ENCODE data around the gene SNRNP48.

SNRNP48 gene

DNA sequence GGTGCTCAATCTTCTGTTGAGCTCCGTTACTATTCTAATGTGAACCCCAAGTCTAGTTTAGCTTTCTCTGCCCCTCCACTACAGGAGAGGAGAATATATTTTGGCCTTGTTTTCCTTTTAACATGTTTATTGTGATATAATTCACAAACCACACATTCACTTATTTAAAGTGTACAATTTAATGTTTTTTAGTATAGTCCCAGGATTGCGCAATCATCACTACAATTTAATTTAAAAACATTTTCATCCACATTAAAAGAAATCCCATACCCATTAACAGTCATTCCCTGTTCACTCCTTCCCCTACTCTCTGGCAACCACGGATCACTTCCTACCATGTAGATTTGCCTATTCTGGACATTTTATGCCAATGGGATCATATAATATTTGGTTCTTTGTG lies 71.4 kb downstream of the SNRNP48 start:
- Histone ChIP-seq H3K9me3 (ENCODE audit: control insufficient read depth, insufficient read depth, low read depth, low read length) (no peaks in the 10 kb centered on the region), H3K36me3 (ENCODE audit: control insufficient read depth in 2 of 2, insufficient read depth in 1 of 2, low read length in 2 of 2) (no peaks in the 10 kb centered on the region), H3K4me1 (ENCODE audit: control insufficient read depth, insufficient read depth, low read length) (no peaks in the 10 kb centered on the region), H3K27ac (ENCODE audit: extremely low read depth, low read depth, low read length) (no peak overlapping the region), H3K4me3 (ENCODE audit: low read depth, low read length) (no peak overlapping the region)
- CTCF ChIA-PET: interaction anchor here (1.7 kb wide), 1 partner anchor 12 kb away, joined by 6 read pairs; no protein-coding TSS in a partner anchor
- POLR2A ChIA-PET: no interaction called here
- TF ChIP-seq, protein P1, sequence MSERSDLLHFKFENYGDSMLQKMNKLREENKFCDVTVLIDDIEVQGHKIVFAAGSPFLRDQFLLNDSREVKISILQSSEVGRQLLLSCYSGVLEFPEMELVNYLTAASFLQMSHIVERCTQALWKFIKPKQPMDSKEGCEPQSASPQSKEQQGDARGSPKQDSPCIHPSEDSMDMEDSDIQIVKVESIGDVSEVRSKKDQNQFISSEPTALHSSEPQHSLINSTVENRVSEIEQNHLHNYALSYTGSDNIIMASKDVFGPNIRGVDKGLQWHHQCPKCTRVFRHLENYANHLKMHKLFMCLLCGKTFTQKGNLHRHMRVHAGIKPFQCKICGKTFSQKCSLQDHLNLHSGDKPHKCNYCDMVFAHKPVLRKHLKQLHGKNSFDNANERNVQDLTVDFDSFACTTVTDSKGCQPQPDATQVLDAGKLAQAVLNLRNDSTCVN (tag by site-specific recombination; optimal IDR thresholded peaks at IDR 0.05): no peak
- no peak for TF ChIP-seq ZNF324 (tag by site-specific recombination; IDR thresholded peaks at IDR 0.05)
- no peak for TF ChIP-seq ZNF394 (tag by site-specific recombination; IDR thresholded peaks at IDR 0.05; ENCODE audit: borderline replicate concordance)
- TF ChIP-seq TRIM28 (IDR thresholded peaks at IDR 0.05; ENCODE audit: borderline replicate concordance, low read length): no peak
- no peak for TF ChIP-seq ZNF473 (tag by site-specific recombination; IDR thresholded peaks at IDR 0.05)
- no peak for TF ChIP-seq GFI1B (tag by site-specific recombination; IDR thresholded peaks at IDR 0.05)
- TF ChIP-seq GLI4 (tag by site-specific recombination; IDR thresholded peaks at IDR 0.05): no peak
- no peak for TF ChIP-seq ZNF501 (tag by site-specific recombination; IDR thresholded peaks at IDR 0.05)
- no peak for TF ChIP-seq FEZF1 (tag by site-specific recombination; IDR thresholded peaks at IDR 0.05)
- no peak for TF ChIP-seq ZNF174 (tag by site-specific recombination; IDR thresholded peaks at IDR 0.05)
- TF ChIP-seq ZNF302 (tag by site-specific recombination; IDR thresholded peaks at IDR 0.05; ENCODE audit: low read depth): no peak
- TF ChIP-seq, protein P2, sequence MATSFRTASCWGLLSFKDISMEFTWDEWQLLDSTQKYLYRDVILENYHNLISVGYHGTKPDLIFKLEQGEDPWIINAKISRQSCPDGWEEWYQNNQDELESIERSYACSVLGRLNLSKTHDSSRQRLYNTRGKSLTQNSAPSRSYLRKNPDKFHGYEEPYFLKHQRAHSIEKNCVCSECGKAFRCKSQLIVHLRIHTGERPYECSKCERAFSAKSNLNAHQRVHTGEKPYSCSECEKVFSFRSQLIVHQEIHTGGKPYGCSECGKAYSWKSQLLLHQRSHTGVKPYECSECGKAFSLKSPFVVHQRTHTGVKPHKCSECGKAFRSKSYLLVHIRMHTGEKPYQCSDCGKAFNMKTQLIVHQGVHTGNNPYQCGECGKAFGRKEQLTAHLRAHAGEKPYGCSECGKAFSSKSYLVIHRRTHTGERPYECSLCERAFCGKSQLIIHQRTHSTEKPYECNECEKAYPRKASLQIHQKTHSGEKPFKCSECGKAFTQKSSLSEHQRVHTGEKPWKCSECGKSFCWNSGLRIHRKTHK (tag by site-specific recombination; IDR thresholded peaks at IDR 0.05): no peak
